DMS 273 (cell line): ENCODE data around the gene TUFM.
A peak's percentile ranks its signal among the peaks of the same experiment; 100 is the strongest.
"Not testable (repeated sequence)": the region's sequence is repeated elsewhere in the genome, so short reads cannot be mapped to it uniquely, and the experiment has no call there.

Experiments used
- DNase-seq: peaks from one replicate; lab custom pipeline; 2025; ENCODE audit not compliant: unreplicated experiment; lab: John Stamatoyannopoulos, UW

Gene TUFM

DNA sequence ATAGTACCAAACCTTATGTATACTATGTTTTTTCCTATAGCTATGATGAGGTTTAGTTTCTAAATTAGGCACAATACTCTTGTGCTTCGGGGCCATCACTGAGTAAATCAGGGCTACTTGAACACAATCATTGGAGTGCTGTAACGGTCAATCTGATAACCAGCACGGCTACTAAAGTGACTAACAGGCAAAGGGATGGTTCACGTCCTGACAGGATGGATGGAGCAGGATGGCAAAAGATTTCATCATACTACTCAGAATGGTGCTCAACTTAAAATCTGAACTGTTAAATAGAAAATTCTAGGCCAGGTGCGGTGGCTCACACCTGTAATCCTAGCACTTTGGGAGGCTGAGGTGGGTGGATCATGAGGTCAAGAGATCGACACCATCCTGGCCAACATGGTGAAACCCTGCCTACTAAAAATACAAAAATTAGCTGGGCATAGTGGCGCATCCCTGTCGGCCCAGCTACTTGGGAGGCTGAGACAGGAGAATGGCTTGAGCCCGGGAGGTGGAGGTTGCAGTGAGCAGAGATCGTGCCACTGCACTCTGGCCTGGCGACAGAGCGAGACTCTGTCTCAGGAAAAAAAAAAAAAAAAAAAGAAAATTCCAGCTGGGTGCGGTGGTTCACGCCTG, 7.0 kb downstream of the TUFM start:
- no peak for DNase-seq

GRCh38 chr16:28838558-28838918, 7.6 kb downstream of the TUFM start:
- no peak for DNase-seq

DNA sequence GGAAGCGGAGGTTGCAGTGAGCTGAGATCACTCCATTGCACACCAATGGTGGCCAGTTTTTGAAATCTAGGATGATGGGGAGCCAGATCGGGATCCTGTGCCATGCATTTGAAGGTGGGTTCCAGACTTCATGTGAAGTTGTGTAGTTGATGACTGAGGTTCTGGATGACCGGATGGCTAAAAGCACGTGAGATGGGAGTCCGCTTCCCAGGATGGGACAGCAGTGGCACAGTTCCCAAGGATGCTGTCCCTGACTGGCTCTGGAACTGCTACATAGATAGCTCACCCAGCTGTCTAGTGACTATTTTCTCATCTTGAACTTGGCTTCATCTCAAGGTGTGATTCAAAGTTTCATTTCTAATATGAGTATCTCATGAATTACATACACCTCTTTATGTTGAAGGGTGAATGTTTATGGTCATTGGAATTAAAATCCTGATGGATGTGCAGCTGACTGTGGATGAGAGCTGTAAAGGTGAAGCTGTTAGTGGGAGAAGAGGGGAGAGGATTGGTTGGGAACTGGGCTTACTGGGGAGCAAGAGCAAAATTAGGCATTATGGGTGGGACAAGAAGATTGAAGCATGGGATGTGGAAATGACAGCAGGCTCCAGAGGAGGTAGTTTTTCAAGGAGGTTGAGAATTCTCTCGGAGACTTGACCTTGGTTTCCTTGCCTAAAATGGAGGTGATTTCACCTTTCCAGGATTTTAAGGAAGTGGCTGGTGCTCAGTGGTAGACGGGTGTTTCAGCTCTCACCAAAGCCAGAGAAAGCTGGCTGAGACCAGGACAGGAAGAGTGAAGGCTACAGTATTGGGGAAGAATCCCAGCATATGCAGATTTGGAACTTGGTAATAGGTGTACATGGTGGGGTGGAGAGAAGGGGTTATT, 8.2 kb downstream of the TUFM start:
- DNase-seq = no peak

- no peak for DNase-seq
Measured at GRCh38 chr16:28836761-28837064, 9.4 kb downstream of the TUFM start.

DNA sequence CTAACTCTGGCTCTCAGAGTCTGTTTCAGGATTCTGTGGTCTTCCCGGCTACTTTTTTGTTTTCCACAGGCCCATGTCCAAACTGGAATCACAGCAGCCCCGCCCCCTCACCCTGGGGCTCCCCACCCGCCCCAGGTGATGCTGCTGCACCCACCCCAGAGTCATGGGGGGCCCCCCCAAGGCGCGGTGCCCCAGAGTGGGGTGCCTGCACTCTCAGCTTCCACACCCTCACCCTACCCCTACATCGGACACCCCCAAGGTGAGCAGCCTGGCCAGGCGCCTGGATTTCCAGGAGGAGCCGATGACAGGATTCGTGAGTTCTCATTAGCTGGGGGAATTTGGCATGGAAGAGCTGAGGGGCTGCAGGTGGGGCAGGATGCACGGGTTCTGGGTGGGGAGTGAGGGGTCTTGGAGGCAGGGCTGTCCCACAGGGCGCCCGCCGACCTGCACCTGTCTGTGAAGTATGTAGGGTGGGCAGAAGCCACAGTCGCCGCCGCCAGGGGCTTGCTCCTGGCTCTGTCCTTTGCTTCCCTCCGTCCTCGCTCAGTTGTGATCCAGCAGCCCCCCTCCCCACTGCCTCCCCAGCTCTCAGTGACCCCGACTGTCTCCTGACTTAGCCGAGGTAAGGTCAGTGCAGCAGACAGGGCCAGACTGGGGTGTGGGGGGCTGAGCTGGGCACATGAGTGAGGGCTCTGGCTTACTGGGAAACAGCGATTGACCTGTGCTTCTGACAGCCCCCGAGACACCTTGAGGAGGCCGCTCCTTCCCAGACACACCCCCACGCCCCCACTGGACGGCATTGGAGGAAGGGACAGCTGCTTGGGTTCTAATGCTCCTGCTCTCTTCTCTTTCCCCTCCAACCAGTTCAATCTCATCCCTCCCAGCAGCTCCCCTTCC, 10.0 kb downstream of the TUFM start:
- no peak for DNase-seq

GRCh38 chr16:28834873-28835863, 11.0 kb downstream of the TUFM start:
- DNase-seq = no peak

DNA sequence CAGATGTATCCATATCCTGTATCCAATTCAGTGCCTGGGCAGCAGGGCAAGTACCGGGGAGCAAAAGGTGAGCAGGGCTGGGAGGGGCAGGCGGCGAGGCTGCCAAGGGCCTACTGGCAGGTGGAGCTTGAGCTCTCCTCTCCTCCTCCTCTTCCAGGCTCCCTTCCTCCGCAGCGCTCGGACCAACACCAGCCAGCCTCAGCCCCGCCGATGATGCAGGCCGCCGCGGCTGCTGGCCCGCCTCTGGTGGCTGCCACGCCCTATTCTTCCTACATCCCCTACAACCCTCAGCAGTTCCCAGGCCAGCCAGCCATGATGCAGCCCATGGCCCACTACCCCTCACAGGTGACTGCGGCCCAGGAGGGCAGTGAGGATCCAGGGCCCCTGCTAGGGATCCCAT, 11.8 kb downstream of the TUFM start:
- no peak for DNase-seq

DNA sequence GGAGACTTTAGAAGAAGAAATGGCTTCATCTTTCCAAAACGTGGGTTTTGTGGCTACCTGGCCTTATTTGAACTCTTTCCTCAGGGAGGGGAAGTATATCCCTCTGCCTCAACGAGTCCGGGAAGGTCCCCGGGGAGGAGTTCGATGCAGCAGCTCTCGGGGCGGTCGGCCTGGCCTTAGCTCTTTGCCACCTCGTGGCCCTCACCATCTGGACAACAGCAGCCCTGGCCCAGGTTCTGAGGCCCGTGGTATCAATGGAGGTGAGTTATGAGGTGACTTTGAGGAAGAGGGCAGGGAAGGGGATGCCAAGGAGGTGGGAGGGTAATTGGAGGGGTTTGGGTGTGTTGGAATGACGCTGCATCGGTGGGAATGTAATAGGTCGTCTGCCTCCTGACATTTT, 15.6 kb downstream of the TUFM start:
- DNase-seq = no peak

DNA sequence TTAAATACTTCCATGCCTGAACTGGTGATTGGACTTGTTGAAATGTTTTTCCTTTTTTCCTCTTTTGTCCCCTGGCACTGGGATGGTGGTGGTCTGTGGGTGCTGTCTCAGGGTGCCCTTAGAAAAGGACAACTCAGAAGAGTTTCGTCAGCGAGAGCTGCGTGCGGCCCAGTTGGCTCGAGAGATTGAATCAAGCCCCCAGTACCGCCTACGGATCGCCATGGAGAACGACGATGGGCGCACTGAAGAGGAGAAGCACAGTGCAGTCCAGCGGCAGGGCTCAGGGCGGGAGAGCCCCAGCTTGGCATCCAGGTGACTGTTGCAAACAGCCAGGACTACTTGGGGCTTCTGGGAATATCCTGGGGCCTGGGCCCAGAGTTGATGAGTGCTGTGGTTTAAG, 16.4 kb downstream of the TUFM start:
- no peak for DNase-seq

- DNase-seq = no peak
Measured at GRCh38 chr16:28826141-28826540, 20.0 kb downstream of the TUFM start.

GRCh38 chr16:28824717-28824973, 21.5 kb downstream of the TUFM start:
- DNase-seq = no peak

DNA sequence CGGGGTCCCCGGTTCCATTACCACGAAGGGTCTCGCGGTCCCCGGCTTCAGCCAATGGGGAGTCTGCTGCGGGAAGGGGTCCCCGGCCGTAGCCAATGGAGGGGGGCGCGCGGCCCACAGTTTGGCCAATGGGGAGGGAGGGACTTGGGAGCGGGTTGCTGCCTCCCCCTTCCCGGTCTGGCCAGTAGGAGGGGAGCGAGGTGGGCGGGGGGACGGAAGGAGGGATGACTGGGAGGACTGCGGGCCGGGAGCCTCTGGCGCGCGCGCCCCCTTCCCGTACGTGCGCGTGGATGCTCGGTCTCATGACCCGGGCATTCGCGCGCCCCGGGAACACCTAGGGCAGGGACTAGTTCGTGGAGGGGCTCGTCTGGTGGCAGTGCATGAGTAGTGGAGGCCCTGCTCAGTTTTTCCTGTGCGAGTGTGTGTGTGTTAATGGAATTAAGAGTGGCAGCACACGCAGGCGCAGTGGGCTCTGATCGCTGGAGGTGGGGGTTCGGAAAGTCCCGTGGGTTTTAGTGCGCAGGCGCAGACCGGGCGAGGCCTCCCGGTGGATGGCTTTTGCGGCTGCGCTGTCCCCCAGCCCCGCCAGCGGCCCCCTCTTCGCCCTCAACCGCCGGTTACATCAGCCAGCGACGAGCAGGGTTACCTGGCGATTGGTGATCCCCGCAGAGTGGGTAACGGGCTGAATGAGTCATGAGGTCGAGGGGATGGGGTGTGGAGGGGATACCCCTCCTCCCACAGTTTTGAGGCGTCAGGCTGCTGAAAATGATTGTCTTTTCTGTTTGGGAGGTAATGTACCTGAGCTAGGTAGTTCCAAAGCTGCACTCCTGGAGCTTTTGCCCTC, 22.1 kb downstream of the TUFM start:
- DNase-seq = peak; percentile 99

- DNase-seq = peak; percentile 72
Measured at GRCh38 chr16:28823291-28823872, 22.8 kb downstream of the TUFM start.

DNA sequence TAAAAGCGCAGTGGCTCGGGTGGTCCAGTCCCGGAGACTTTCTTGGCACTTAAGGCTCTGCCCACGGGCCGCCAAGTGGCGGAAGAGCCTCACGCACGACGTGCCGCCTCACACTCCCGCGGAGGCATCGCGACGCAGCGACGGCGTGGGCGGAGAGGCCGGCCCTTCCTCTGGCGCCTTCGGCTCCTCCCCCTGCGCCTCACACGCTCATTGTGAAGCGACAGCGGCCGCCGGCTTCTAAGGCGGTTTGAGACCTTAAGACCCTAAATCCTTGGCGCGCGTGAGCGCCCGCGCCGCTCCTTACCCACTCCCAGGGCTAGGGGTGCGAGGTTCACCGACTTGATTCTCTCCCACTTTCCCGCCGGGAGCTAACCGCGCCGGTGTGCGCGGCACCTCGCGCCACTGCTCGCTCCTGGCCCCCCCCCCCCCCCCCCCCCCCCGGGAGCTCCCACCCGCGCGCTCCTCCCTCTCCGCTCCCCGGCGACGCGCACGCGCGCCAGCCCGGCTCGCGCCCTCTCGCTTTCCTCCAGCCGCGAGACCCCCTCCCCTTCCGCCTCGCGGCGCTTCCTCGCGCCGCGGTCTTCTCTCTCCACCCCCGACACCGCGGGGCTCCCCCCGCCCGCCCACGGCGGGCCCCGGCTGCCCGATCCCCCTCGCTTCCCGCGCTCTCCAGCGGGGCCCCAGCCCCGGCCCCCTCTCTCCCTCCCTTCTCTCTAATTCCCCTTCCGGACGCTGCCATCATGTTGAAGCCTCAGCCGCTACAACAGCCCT, 23.4 kb downstream of the TUFM start, which contains the start of gene ATXN2L:
Gene ATXN2L, plus strand, starts transcription at position 480 of the 771 bp plus-strand sequence. Its CDS starts 261 bp downstream, at position 741.
- DNase-seq = peak; percentile 99

DNA sequence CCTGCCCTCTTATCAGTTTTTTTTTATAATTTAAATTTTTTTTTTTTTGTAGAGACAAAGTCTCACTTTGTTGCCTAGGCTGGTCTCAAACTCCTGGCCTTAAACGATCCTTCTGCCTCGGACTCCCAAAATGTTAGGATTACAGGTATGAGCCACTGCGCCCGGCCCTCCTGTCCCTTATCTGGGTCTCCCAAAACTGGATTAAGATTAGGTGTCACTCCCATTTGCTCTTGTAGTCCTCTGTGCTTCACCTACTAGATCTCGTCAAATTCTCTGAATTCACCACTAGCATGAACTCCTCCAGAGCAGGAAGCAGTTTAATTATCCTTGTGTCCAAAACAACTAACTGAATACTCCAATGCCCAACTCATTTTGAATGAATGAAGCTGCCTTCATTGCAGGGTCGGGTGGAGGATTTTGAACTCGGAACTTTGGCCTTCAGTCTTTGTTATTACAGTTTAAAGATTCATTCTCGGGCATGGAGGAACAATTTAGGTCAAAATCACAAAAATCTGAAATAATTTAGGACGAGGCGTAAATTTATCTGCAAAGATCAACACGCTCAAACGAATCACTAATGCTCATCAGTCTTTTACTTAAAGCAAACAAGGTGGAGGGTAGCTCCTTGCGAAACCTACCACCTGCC, 24.2 kb downstream of the TUFM start:
- no peak for DNase-seq

- DNase-seq = not testable (repeated sequence)
Measured at GRCh38 chr16:28820546-28820945, 25.6 kb downstream of the TUFM start.

GRCh38 chr16:28820016-28820415, 26.1 kb downstream of the TUFM start:
- no peak for DNase-seq

- not testable (repeated sequence) for DNase-seq
Measured at GRCh38 chr16:28807445-28808120, 38.6 kb downstream of the TUFM start.
